PC-3 (cell line): ENCODE results near the gene PDCD1LG2.

ENCODE experiments used
- CTCF ChIP-seq: fragments of 300-600 bp; sonication (generic); conservative IDR thresholded peaks from 2 replicates; pipeline ENCODE4 v1.5.1; 2017; ENCODE audit warnings: antibody characterized with exemption, low read depth, mild to moderate bottlenecking, low read length
- EZH2 ChIP-seq: fragments of 300-600 bp; sonication (generic); IDR thresholded peaks from one replicate; pipeline ENCODE4 v1.6.1; 2017; ENCODE audit warnings: antibody characterized with exemption, mild to moderate bottlenecking, low read length; ENCODE audit not compliant: unreplicated experiment

GRCh38 chr9:5620494-5620893 lies 110.2 kb downstream of the PDCD1LG2 start:
- TF ChIP-seq CTCF = no peak
- no peak for TF ChIP-seq EZH2
